ENCODE data around the gene CCDC97. TPM values are rescaled to one million over a fixed set of nuclear protein-coding genes. Genes with fewer than 3 reads are reported as not detected.
"Not testable (repeated sequence)": the region's sequence is repeated elsewhere in the genome, so short reads cannot be mapped to it uniquely, and the experiment has no call there.

Gene CCDC97
- total RNA-seq, 1 donor from 2014 or later: 30.4 TPM

DNA sequence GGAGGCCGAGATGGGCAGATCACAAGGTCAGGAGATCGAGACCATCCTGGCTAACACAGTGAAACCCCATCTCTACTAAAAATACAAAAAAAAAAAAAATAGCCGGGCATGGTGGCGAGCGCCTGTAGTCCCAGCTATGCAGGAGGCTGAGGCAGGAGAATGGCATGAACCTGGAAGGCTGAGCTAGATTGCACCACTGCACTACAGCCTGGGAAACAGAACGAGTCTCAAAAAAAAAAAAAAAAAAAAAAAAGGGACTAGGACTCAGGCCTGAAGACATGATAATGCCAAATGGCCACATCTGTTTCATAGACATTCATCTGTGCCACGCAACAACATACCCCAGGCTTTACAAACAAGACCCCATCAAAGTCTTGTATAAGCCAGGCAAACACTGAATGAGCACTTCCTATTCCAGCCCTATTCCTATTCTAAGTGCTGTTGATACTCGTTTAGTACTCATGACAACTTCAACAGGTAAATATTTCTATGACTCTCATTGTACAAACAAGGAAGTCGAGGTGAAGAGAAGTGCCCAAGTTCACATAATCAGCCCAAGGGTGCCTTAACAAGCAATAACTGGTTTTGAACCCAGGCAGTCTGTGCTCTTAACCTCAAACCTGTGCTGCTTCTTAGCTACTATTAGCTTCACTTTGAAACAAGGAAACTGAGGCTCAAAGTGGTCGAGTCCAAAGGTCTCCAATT, 52.3 kb downstream of the CCDC97 start:
- no peak overlapping the region for H3K27ac Mint-ChIP-seq

DNA sequence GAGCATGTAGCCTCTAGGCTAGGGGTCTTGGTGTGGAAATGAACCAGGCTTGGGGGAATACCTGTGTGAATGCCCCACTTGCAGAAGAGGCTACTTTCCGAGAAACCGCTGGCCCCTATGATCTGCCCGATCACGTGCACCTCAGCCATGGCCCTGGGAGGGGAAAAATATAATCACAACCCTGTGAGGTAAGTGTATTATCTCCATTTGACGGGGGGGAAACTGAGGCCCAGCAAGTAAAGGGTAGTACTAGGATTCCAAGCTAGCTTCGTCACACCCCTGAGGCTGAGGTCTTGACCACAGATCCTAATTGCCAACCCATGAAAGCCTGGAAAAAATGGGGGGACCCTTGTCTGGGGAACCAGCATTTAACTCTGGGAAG, 53.4 kb downstream of the CCDC97 start:
- H3K27ac Mint-ChIP-seq: peak overlapping the region; percentile 99
- intact Hi-C loops (cut with micrococcal nuclease): loop anchor here (1.0 to 5.0 kb wide), 2 partner anchors 9 to 169 kb away; no protein-coding TSS in a partner anchor
- H3K27me3 Mint-ChIP-seq: no peaks in the 10 kb centered on the region
- DNase-seq: no peak
- H3K4me1 Mint-ChIP-seq: peaks cover 31% of the 10 kb centered on the region
- H3K4me3 Mint-ChIP-seq: peak overlapping the region; percentile 93
- H3K36me3 Mint-ChIP-seq (ENCODE audit: low read depth): peaks cover 13% of the 10 kb centered on the region
- no peaks in the 10 kb centered on the region for H3K9me3 Mint-ChIP-seq

More for the DNA sequence above, 52.3 kb downstream of the CCDC97 start:
- peaks cover 13% of the 10 kb centered on the region for H3K36me3 Mint-ChIP-seq (ENCODE audit: low read depth)
- intact Hi-C loops (cut with micrococcal nuclease): loop anchor here (5.0 kb wide), 1 partner anchor 170 kb away; no protein-coding TSS in a partner anchor
- peaks cover 40% of the 10 kb centered on the region for H3K4me1 Mint-ChIP-seq
- H3K27me3 Mint-ChIP-seq: no peaks in the 10 kb centered on the region
- DNase-seq: no peak
- H3K9me3 Mint-ChIP-seq: no peaks in the 10 kb centered on the region
- no peak overlapping the region for H3K4me3 Mint-ChIP-seq

DNA sequence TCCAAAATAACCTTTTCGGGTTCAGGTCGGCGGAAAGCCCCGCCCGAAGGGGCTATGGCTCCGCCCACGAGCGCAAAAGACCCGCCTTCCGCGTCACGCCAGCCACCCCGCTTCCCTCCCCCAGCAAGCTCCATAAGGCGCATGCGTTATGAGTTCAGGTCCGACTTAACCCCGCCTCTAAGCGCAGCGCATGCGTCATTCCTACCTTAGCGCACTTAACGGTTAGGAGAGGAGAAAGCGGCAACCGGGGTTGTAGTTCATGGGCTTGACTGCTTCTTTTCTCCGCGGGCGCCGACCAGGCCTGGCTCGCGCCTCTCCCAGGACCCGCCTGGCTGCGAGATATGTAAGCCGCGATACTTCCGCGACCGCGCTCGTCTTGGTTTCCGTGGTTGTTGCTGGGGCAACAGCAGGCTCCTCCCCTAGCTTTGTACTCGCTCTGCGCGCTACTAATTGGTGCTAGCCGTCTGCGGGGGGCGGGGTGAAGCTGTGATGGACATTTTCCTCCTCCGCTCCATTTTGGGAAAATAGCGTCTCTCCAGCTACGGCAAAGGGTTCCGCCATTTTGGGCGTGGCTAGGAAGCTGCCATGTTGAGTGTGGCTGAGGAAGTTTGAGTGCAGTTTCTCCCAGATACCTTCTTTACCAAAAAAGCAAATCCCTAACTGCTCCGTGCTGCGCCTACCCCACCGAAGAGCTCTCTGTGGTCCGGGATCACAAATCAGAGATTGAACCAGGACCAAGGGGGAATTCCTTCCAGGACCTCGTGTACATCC, 54.0 kb downstream of the CCDC97 start, which contains the start of gene B9D2:
Gene B9D2, minus strand, starts transcription at position 397 of the 771 bp plus-strand sequence. CDS start 630 bp downstream, outside the sequence.
- H3K4me1 Mint-ChIP-seq: peaks cover 28% of the 10 kb centered on the region
- H3K27ac Mint-ChIP-seq: peak within 1 kb of the TSS; percentile 99
- H3K9me3 Mint-ChIP-seq: no peaks in the 10 kb centered on the region
- H3K36me3 Mint-ChIP-seq (ENCODE audit: low read depth): peaks cover 13% of the 10 kb centered on the region
- H3K4me3 Mint-ChIP-seq: peak within 1 kb of the TSS; percentile 93
- DNase-seq: peak; percentile 99
- intact Hi-C loops (cut with micrococcal nuclease): loop anchor here (1.0 to 5.0 kb wide), 5 partner anchors 10 to 168 kb away; partner anchors contain the start of genes BCKDHA, DMAC2 and EXOSC5
- H3K27me3 Mint-ChIP-seq: no peaks in the 10 kb centered on the region

DNA sequence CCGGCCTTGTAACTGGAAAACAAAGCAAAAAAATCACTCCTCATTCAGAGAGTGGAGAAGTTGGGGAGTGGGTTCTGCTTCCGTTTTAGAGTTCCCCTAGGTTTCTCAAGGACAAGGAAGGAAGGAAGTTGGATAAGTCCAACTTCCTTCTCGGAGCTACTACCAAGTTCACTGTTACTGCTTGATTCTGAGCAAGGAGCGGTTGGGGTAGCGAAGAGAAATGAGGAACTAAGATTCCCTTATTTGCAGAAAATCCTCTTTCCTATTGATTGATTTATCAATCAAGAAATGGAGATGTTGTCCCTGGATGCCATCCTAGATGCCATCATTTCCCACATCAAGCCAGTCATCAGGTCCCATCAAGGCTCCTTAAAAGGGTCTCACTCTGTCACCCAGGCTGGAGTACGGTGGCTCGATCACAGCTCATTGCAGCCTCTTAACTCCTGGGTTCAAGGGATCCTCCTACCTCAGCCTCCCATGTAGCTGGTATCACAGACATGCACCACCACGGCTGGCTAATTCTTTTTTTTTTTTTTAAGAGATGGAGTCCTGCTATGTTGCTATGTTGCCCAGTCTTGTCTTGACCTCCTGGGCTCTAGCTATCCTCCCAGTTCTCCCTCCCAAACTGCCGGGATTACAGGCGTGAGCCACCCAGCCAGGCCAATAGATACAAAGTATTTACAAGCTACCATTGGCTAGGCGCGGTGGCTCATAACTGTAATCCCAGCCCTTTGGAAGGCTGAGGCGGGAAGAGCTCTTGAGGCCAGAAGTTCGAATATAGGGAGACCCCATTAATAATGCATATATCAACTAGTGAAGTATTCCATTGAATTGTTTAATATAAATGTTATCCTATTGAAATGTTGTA, 54.8 kb downstream of the CCDC97 start:
- Mint-ChIP-seq H3K4me1 (peaks cover 27% of the 10 kb centered on the region), H3K27ac (peak overlapping the region; percentile 99), H3K9me3 (no peaks in the 10 kb centered on the region), H3K27me3 (no peaks in the 10 kb centered on the region), H3K4me3 (peak overlapping the region; percentile 93), H3K36me3 (ENCODE audit: low read depth) (peaks cover 10% of the 10 kb centered on the region)
- no peak for DNase-seq
- intact Hi-C loops (cut with micrococcal nuclease): loop anchor here (1.0 to 5.0 kb wide), 4 partner anchors 33 to 168 kb away; partner anchors contain the start of genes BCKDHA, DMAC2 and EXOSC5

DNA sequence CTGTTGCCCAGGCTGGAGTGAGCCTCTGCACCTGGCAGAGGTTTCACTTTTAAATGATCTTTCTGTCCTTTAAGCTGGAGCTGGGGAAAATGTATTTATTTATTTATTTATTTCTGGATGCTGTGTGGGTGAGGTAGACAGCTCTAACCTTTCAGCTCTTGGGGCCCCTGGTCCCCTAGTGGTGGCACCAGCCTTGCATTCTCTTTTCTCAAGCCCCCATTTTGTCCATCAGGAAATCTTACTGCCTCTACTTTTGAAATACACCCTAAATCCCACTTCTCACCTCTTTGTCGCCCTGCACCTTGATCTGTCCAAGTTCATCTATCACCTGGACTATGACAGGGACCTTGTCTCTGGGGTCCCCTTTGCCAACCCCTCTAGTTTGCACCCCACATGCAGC, 56.1 kb downstream of the CCDC97 start:
- Mint-ChIP-seq H3K4me1 (peaks cover 24% of the 10 kb centered on the region), H3K36me3 (ENCODE audit: low read depth) (peaks cover 5% of the 10 kb centered on the region), H3K27me3 (no peaks in the 10 kb centered on the region), H3K4me3 (peak overlapping the region; percentile 25), H3K9me3 (no peaks in the 10 kb centered on the region), H3K27ac (peak overlapping the region; percentile 59)
- peak; percentile 67 for DNase-seq
- intact Hi-C loops (cut with micrococcal nuclease): no loop called here

DNA sequence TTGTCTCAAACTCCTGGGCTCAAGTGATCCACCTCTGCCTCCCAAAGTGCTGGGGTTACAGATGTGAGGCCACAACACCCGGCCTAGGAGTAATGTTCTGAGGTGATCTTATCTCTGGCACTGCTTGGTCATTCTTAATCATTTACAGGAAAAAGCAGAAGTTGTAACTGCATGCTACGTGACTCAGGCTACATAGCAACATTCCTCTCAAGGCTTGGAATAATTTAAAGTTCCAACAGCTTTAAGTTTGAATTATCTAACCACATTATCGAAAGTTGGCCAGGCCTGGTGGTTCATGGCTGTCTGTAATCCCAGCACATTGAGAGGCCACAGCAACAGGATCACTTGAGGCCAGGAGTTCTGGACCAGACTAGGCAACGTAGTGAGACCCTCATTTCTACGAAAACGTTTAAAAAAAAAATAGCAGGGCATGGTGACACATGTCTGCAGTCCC, 57.9 kb downstream of the CCDC97 start:
- Mint-ChIP-seq H3K4me3 (no peak overlapping the region), H3K27ac (no peak overlapping the region), H3K9me3 (no peaks in the 10 kb centered on the region), H3K4me1 (peaks cover 19% of the 10 kb centered on the region), H3K36me3 (ENCODE audit: low read depth) (peaks cover 5% of the 10 kb centered on the region), H3K27me3 (no peaks in the 10 kb centered on the region)
- no peak for DNase-seq
- intact Hi-C loops (cut with micrococcal nuclease): no loop called here

DNA sequence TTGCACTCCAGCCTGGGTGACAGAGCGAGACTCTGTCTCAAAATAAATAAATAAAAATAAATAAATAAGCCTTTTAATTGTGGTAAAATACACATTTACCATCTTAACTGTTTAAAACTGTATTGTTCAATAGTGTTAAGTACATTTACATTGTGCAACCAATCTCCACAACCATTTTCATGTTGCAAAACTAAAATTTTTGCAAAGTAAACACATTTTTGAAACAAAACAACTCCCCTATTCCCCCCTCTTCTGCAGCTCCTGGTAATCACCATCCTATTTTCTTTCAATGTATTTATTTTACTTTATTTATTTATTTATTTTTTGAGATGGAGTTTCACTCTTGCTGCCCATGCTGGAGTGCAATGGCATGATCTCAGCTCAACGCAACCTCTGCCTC, 59.8 kb downstream of the CCDC97 start:
- Mint-ChIP-seq H3K27me3 (no peaks in the 10 kb centered on the region), H3K27ac (no peak overlapping the region), H3K4me1 (peaks cover 6% of the 10 kb centered on the region), H3K9me3 (no peaks in the 10 kb centered on the region), H3K4me3 (no peak overlapping the region), H3K36me3 (ENCODE audit: low read depth) (no peaks in the 10 kb centered on the region)
- intact Hi-C loops (cut with micrococcal nuclease): no loop called here
- DNase-seq: no peak

DNA sequence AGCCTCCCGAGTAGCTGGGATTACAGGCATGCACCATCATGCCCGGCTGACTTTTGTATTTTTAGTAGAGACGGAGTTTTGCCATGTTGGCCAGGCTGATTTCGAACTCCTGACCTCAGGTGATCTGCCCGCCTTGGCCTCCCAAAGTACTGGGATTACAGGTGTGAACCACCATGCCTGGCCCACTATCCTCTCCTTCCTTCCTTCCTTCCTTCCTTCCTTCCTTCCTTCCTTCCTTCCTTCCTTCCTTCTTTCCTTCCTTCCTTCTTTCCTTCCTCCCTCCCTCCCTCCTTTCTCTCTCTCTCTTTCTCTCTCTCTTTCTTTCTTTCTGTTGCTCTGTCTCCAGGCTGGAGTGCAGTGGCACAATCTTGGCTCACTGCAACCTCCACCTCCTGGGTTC, 61.1 kb downstream of the CCDC97 start:
- H3K27ac Mint-ChIP-seq; H3K27me3 Mint-ChIP-seq; H3K4me1 Mint-ChIP-seq; H3K36me3 Mint-ChIP-seq (ENCODE audit: low read depth); H3K9me3 Mint-ChIP-seq; DNase-seq; H3K4me3 Mint-ChIP-seq; intact Hi-C loops (cut with micrococcal nuclease): not testable (repeated sequence)

DNA sequence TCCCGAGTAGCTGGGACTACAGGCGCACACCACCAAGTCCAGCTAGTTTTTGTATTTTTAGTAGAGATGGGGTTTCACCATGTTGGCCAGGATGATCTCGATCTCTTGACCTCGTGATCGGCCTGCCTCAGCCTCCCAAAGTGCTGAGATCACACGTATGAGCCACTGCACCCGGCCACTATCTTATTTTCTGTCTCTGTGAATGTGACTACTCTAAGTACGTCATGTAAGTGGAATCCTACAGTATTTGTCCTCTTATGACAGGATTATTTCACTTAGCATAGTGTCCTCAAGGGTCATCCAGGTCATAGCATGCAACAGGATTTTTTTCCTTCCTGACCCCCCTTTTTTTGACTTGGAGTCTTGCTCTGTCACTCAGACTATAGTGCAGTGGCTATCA, 61.6 kb downstream of the CCDC97 start:
- H3K9me3 Mint-ChIP-seq: no peaks in the 10 kb centered on the region

DNA sequence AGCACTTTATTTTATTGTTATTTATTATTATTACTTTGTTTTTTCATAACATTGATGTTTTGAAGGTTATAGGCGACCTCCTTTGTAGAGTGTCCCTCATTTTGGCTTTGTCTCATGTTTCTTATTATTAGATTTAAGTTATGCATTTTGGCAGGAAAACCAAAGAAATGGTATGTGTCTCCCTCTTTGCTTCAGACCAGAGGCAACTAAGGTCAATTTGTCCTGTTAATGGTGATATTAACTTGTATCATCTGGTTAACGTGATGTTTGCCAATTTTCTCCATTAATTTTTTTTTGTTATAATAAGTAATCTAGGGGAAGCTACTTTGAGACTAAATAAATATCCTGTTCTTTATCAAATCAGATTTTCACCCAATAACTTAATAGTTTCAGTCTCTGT, 62.5 kb downstream of the CCDC97 start:
- DNase-seq: no peak
- Mint-ChIP-seq H3K27ac (no peak overlapping the region), H3K27me3 (no peaks in the 10 kb centered on the region), H3K9me3 (no peaks in the 10 kb centered on the region), H3K4me3 (no peak overlapping the region), H3K36me3 (ENCODE audit: low read depth) (peaks cover 8% of the 10 kb centered on the region), H3K4me1 (peaks cover 13% of the 10 kb centered on the region)
- intact Hi-C loops (cut with micrococcal nuclease): no loop called here

More for the DNA sequence above, 61.6 kb downstream of the CCDC97 start:
- DNase-seq: no peak
- H3K36me3 Mint-ChIP-seq (ENCODE audit: low read depth): no peaks in the 10 kb centered on the region
- no peak overlapping the region for H3K4me3 Mint-ChIP-seq
- H3K4me1 Mint-ChIP-seq: peaks cover 7% of the 10 kb centered on the region
- no peaks in the 10 kb centered on the region for H3K27me3 Mint-ChIP-seq
- intact Hi-C loops (cut with micrococcal nuclease): no loop called here
- no peak overlapping the region for H3K27ac Mint-ChIP-seq

DNA sequence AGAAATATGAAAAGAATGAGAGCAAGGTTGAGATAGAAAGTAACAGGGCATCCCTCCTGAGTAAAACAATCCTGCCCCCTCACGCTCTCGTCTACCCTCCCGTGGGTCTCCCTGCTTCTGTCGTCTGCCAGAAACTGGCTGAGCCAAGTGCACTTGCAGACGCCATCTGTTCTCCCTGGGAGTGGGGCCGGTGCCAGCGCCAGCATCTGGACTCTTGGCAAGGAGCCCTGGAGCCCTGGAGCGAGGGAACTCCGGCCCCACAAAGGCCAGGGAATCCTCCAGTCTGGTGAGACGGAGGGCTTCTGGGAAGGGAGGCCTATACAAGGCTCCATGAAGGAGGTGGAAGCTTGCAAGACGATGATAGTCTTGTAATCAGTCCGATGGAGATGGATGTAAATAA, 64.0 kb downstream of the CCDC97 start:
- Mint-ChIP-seq H3K27me3 (no peaks in the 10 kb centered on the region), H3K4me3 (no peak overlapping the region), H3K9me3 (no peaks in the 10 kb centered on the region), H3K4me1 (peaks cover 13% of the 10 kb centered on the region), H3K36me3 (ENCODE audit: low read depth) (peaks cover 8% of the 10 kb centered on the region), H3K27ac (no peak overlapping the region)
- intact Hi-C loops (cut with micrococcal nuclease): no loop called here
- DNase-seq: no peak

All from activated CD4-positive, alpha-beta T cell treated with anti-CD3 and anti-CD28 coated beads, Interleukin-2, amount 10 ng/mL, durations not matched to agents 24 days and 14 days (primary cell).